Amniotic stem cell (primary cell): ENCODE results near the gene KRTAP10-10.
"Not testable (repeated sequence)": the region's sequence is repeated elsewhere in the genome, so short reads cannot be mapped to it uniquely, and the experiment has no call there.

Experiments used
- DNase-seq: peaks from one replicate; lab custom pipeline; 2025; lab: John Stamatoyannopoulos, UW

Gene KRTAP10-10

DNA sequence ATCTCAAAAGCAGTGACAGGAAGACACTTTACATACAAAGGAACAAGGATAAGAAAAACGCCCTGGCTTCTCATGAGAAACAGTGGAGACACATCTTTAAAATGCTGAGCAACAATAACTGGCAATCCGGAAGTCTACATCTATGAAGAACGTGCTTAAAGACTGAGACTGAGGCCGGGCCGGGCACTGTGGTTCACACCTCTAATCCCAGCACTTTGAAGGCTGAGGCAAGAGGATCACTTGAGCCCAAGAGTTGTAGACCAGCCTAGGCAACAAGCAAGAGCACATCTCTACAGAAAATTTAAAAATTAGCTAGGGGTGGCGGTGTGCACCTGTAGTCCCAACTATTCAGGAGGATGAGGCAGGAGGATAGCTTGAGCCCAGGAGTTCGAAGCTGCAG lies 46.9 kb downstream of the KRTAP10-10 start:
- no peak for DNase-seq

DNA sequence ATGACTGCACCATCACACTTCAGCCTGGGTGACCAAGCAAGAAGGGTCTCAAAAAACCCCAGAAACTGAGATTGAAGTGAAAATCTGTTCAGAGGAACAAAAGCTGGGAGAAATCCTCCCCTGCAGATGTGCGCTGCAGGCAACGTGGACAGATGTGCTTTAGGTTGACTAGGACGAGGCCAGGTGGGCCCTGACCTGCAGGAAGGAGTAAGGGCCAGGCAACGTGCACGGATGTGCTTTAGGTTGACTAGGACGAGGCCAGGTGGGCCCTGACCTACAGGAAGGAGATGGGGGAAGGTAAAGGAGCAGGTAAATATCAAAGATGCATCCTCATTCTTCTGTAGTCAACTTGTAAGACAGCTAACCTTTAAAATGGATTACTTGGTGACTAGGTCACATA lies 47.3 kb downstream of the KRTAP10-10 start:
- DNase-seq, result no peak

DNA sequence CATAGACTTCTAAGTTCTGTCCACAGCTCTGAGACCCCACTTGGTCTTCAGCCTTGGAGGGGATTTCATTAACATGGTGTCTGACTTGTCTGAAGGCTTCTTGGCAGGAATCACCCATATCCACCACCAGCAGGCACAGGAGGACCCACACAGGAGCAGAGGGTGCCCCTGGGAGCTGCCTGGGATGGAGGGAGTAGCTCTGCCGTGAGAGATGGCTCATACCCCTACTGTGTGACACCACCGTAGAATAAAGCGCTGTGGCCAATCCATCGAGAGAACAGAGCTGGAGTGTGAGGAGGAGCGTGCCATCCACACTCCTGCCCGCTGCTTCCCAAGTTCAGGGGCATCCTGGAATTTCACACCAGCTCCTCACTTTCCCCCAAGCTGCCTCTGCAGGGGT lies 47.9 kb downstream of the KRTAP10-10 start:
- DNase-seq, result not testable (repeated sequence)

DNA sequence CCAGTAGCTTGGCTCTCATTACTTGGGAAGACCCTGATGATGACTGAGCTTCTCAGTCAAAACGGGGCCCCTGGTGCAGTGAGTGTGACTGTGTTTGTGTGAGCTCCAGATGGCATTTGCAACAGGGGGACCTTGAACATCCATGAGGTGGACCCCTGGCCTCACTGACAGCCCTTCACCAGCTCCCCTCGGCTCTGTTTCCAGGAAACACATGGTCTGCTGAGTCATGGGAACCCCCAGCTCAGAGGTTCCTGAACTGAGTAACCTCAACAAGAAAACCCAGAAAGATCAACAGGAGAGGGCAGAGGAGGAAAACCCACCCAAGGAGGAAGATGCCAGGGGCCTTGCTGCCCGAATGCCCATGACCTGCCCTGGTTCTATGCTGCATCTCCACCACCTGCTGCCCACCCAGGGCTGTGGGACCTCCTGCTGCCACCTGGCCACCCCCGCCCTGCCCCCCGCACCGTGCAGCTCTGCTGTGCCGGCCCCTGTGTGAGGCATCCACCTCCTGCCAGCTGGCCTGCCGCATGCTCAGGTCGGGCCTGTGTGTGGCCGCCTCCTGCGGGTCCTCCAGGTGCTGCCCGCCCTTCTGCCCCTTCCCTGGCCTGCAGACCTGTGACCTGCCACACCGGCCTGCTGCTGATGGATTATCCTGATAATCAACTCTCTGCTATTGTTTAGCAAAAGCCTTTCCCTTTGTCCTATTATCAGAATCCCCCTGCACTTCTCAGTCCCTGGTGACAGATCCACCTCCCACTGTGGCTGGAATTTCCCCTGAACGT lies 49.0 kb downstream of the KRTAP10-10 start:
- DNase-seq, result no peak

DNA sequence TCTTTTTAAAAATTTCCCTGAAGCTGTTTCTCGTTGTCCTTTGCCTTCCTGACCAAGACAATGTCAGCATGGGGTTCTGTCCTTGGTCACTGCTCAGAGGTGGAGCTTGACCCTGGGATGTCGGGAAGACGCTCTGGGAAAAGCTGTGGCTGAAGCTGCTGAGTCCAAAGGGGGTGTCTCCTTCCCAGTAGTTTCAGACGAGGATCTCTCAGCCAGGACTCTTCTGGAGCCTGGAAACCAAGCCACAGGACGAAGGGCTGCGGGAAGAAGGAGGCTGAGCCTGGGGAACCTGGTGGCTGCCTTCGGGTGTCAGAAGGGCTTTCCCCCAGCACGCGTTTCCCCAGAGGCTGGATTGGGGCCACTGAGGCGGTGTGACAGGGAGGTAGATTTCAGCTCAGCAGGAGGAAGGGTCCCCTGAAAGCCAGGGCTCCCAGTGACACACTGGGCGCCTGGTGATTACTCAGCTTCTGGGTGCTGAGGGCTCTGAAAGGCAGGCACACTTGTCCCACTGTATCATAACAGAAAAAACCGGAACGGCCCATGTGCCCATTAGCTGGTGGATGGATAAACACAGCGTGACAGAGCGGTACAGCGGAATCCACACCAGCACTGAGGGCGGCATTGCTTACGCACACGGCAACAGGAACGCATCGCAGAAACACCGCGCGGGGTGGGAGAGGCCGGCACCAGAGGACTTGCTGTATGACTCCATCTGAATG lies 49.8 kb downstream of the KRTAP10-10 start:
- no peak for DNase-seq

DNA sequence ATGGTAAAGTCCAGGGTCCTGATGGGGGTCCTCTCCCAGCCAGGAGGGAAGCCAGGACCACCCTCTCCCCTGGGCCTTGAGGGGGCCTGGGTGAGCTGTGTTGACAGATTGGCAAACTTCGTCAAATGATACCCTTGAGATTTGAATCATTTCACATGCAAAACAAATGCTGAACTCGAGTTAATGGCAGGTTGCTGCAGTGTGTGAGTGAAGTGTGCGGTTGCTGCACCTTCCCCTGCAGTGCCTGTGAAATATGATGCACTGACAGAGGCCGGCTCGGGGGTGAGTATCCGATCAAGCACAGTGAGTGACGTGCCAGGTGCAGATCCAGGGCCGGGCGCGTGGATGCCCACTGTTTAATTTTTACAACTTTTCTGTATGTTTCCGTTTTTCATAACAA lies 50.5 kb downstream of the KRTAP10-10 start:
- DNase-seq, result no peak
